HEK293T (cell line): ENCODE results near the gene LYSMD2.

Source experiments
- BHLHE40 ChIP-seq: fragments of 450-650 bp; IDR thresholded peaks from 2 replicates; pipeline ENCODE4 v1.6.1; 2016; ENCODE audit warnings: mild to moderate bottlenecking, moderate library complexity, borderline replicate concordance
- CTBP1 ChIP-seq: fragments of 450-650 bp; IDR thresholded peaks from 2 replicates; pipeline ENCODE4 v1.6.1; 2016; ENCODE audit warnings: borderline replicate concordance
- ELF4 ChIP-seq: fragments of 450-650 bp; IDR thresholded peaks from 2 replicates; pipeline ENCODE4 v1.6.1; 2017; ENCODE audit warnings: antibody characterized with exemption
- FOXA1 ChIP-seq: fragments of 450-650 bp; IDR thresholded peaks from 2 replicates; pipeline ENCODE4 v1.6.1; 2016; ENCODE audit warnings: mild to moderate bottlenecking
- FOXK2 ChIP-seq: fragments of 450-650 bp; IDR thresholded peaks from 2 replicates; pipeline ENCODE4 v1.6.1; 2016; ENCODE audit warnings: mild to moderate bottlenecking
- FOXM1 ChIP-seq: fragments of 450-650 bp; IDR thresholded peaks from 2 replicates; pipeline ENCODE4 v1.6.1; 2017; ENCODE audit warnings: mild to moderate bottlenecking, borderline replicate concordance
- HDGF ChIP-seq: fragments of 450-650 bp; IDR thresholded peaks from 2 replicates; pipeline ENCODE4 v1.6.1; 2017; ENCODE audit warnings: antibody characterized with exemption, borderline replicate concordance
- LEF1 ChIP-seq: fragments of 450-650 bp; IDR thresholded peaks from 2 replicates; pipeline ENCODE4 v1.6.1; 2017; ENCODE audit warnings: mild to moderate bottlenecking, borderline replicate concordance
- NFRKB ChIP-seq: fragments of 450-650 bp; IDR thresholded peaks from 2 replicates; pipeline ENCODE4 v1.6.1; 2016; ENCODE audit warnings: mild to moderate bottlenecking, moderate library complexity
- SP1 ChIP-seq: fragments of 450-650 bp; IDR thresholded peaks from 2 replicates; pipeline ENCODE4 v1.6.1; 2017
- SUZ12 ChIP-seq: fragments of 450-650 bp; IDR thresholded peaks from 2 replicates; pipeline ENCODE4 v1.6.1; 2016; ENCODE audit warnings: mild to moderate bottlenecking
- TARDBP ChIP-seq: fragments of 450-650 bp; IDR thresholded peaks from 2 replicates; pipeline ENCODE4 v1.6.1; 2016
- TF ChIP-seq, protein P1 (sequence below): fragments of 450-650 bp; IDR thresholded peaks from 2 replicates; pipeline ENCODE4 v1.6.1; 2016

DNA sequence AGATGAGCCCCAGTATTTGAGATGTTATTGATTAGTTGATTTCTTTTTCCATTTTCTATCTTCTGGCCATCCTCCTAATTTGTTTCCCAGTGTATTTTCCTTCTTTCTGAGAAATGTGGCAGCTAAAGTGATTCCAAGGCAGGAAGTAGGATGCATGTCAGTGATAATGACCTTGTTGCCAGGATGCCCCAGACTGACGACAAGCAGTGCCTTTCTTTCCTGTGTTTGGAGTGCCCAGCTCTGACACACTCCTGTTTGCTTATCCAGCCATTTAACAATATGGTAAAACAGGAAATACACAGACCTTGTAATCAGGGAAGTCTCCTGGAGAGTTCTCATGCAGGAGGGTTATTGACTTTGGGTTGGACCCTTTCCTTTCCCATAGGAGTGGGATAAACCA, 34.3 kb upstream of the LYSMD2 start:
- TF ChIP-seq LEF1 = no peak
- TF ChIP-seq SP1 = no peak
- no peak for TF ChIP-seq FOXA1
- no peak for TF ChIP-seq FOXM1
- no peak for TF ChIP-seq BHLHE40
- TF ChIP-seq ELF4 = no peak
- TF ChIP-seq FOXK2 = no peak
- TF ChIP-seq TARDBP = no peak
- TF ChIP-seq, protein P1, sequence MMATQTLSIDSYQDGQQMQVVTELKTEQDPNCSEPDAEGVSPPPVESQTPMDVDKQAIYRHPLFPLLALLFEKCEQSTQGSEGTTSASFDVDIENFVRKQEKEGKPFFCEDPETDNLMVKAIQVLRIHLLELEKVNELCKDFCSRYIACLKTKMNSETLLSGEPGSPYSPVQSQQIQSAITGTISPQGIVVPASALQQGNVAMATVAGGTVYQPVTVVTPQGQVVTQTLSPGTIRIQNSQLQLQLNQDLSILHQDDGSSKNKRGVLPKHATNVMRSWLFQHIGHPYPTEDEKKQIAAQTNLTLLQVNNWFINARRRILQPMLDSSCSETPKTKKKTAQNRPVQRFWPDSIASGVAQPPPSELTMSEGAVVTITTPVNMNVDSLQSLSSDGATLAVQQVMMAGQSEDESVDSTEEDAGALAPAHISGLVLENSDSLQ = no peak
- no peak for TF ChIP-seq NFRKB
- no peak for TF ChIP-seq SUZ12
- TF ChIP-seq CTBP1 = no peak
- TF ChIP-seq HDGF = no peak
